HG02840 (cell line): ENCODE results near the gene LPIN2.
A peak's percentile ranks its signal among the peaks of the same experiment; 100 is the strongest.

Source experiments
- ATAC-seq: cut with Tn5 transposase; IDR thresholded peaks from one replicate; pipeline ENCODE4 v1.9.1; 2021; ENCODE audit warnings: mild to moderate bottlenecking, moderate library complexity, moderate number of reproducible peaks; ENCODE audit not compliant: unreplicated experiment, low FRiP score

LPIN2 gene

DNA sequence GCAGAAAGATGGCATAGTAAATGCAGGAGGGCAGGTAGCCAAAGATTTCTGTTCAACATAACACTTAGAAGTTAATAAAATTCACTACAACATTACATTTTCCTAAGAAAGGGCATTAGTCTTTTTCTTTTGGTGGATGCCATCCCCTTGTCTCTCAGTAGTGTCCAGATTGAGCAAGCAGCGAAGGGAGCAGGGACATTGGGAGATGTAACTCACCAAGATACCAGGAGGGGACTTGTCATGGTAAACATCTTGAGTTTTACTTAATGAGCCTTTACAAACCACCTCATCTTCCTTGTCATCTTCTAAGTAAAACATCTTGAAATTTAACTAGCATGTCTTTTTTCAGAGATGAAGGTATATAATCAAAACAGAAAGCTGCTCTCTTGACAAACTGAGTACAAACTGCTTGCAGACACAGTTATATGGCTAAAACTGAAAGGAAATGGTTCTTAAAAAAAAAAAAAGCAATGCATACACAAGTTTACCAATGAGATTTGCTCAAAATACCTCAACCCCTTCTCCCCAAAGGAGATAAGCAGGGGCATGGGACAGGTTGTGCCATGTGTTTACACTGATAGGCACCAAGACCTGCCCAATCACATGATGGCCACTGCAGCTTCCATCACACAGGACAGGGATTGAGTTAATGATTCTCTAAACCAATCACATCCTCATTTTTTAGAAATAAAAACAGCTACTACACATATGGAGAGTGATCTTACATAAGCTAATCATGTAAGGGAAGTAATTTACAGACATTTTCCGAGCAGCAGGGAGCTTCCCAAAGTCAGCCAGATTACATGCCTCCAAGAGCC, 30.3 kb downstream of the LPIN2 start:
- ATAC-seq, result no peak

DNA sequence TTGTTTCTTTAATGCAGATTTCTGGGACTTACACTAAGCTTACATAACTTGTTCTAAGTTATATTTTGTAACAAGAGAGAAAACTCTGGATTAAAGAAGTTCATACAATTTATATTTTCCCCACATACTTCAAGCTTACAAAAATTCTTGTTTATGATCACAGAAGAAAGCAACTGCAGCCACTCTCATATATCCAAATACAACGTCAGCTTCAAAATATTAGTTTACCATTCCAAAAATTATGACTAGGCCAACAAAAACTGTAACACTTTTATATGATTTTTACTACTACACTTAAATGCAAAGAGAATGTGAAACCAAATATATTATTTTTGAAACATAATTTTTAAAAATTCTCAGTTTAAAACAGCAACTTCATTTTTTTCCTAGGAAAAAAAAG, 30.9 kb downstream of the LPIN2 start:
- no peak for ATAC-seq

DNA sequence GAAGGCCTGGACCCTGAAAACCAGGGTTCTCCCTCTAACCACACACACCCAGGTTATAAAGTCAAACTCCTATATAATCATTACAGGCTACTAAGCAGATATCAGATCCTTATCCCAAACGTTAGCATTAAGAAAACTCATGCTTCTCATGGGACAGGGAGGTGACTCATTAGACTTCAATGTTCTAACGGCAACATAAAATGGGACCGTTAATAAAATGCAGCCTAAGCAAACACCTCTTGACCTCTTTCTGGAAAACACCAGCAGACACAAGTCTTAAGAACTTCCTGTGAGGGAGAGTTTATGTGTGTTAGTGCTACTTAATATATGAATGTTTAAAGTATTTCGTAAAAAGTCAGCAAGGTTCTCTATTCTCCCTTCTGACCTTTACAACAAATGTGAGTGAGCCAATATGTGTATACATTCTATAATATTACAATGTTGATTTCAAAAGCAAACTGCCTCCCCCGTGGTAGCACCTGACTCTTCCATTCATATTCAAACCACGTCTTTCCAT, 31.7 kb downstream of the LPIN2 start:
- ATAC-seq, result no peak

DNA sequence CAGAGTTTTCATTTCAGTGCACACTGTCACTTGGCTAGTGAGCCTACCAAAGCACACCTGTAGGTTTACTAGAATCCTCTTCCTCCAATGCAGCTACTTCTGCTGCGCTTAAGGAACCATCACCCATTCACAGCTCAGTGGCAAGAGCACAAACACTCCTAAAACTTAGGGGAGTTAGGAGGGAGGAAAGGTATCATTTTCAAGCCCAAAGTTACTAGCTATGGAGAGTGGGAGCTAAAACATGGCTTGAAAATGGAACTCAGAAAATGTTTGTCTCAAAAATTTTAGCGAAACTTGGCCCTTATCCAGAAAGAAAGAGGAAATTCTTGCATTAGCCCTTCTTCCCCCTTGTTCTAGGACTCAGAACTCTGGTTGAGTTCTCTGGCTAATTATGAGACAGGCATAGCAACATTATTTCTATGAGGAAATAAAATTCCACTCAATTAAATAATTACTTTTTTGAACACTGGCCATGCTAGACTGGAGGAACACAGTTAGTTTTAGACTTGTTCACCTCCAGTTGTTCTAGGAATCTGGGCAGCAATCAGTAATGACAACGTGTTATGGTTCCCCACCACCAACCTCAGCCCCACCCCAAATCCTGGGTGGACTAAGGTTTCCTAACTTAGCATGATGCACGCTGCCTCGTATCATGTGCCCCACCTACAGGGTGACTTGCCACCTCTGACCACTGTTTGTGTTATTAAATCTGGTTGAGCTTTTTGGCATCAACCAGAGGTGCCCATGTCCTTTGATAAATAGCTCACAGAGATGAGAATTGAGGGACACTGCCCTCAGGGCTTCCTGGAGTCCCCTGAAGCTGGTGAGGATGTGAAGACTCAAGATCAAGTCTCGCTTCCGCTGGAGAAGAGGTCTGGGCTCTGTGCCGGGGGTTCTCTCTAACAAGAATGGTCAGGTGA, 32.8 kb downstream of the LPIN2 start:
- ATAC-seq, result no peak

DNA sequence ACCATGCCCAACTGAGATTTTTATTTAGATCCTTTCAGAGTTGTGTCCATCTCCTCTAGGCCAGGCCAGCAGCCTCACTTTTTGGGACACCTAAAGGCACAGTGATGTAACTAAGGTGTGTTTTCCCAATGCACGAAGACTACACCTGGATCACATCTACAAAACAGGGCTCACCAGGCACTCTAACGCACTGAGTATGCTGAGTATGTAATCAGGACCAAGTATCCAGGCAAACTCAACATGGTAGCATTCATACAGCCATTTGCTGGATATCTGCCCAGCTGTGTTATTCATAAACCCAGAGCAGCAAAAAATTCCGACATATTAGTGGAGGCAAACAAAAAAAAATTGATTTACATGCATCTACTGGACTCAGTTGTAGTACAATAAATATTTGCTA, 33.8 kb downstream of the LPIN2 start:
- no peak for ATAC-seq

DNA sequence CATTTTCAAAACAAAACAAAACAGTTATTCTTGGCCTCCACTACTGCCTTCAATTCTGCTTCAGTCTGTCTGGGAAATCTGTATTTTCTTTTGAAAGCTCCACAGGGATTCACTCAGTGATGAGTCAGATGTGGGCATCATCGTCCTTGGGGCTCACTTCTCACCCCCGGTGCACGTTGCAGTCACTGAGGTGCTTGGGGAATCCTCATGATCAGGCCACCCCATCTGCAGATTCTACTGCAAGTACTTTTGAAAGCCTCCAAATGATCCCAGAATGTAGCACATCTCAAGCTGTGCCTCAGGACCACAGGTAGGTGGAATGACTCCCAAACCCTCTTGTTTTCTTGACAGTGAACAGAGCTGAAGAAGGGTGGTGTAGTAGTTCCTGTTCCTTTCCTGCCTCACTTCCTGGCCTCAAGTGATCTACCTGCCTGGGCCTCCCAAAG, 34.3 kb downstream of the LPIN2 start:
- ATAC-seq, result no peak

DNA sequence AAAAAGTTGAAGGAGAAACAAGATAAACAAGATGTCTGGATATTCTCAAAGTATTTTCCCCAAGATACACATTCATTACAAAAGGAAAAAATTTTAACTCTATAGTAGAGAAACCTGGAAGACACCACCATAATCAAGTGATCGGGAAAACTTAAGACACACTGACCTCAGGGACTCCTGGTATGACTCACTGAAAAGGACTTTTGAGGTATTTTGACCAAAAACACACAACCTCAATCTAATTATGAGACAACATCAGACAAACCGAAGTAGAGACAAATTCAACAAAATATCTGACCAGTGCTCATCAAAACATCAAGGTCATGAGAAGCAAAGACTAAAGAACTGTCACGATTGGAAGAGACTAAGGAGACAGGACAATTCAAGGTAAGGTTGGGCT, 34.7 kb downstream of the LPIN2 start:
- no peak for ATAC-seq

DNA sequence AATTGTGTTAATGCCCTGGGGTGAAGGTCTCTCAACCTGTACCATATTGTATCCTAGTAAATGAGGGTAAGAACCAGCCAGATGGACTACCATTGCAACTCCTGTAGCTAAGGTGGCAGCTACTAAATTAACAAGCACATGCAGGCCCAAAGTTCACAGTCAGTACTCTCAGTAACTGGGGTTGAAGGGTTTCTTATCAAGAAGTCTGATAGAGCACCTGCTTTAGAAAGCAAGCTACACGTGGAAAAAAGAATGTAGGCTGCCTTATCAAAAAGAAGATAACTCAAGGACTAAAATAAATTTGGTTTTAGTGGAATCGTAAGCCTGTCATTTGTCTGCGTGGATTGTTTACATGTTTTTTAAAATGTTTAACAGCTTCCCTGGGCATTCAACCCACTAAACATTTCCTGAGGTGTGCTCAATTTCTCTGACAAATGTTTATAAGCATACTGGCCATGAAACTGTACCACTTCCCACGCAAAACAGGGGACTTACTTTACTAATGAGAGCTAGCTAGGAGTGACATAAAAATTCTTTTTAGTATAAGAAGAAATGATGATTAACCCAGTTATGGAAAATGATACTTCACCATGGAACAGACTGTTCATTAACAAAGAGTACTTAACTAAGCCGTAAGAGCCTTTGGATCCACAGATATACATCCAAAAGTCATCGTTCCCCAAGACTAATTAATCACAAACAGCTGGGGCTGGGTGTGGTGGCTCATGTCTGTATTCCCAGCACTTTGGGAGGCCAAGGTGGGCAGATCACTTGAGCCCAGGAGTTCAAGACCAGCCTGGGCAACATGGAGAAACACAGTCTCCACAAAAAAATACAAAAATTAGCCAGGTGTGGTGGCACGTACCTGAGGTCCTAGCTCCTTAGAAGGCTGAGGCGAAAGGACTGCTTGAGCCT, 36.5 kb downstream of the LPIN2 start:
- no peak for ATAC-seq

DNA sequence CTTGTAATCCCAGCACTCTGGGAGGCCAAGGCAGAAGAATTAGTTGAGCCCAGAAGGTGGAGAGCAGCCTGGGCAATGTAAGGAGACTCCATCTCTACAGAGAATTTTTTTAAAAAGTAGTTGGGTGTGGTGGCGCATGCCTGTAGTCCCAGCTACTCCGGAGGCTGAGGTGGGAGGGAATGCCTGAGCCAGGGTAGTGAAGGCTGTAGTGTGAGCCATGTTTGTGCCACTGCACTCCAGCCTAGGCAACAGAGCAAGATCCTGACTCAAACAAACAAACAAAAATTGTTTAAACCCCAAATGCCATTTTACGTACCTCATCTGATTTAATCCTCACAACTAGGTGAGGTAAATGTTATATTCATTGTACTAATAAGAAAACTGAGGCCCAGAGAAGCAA, 38.2 kb downstream of the LPIN2 start:
- ATAC-seq, result no peak

DNA sequence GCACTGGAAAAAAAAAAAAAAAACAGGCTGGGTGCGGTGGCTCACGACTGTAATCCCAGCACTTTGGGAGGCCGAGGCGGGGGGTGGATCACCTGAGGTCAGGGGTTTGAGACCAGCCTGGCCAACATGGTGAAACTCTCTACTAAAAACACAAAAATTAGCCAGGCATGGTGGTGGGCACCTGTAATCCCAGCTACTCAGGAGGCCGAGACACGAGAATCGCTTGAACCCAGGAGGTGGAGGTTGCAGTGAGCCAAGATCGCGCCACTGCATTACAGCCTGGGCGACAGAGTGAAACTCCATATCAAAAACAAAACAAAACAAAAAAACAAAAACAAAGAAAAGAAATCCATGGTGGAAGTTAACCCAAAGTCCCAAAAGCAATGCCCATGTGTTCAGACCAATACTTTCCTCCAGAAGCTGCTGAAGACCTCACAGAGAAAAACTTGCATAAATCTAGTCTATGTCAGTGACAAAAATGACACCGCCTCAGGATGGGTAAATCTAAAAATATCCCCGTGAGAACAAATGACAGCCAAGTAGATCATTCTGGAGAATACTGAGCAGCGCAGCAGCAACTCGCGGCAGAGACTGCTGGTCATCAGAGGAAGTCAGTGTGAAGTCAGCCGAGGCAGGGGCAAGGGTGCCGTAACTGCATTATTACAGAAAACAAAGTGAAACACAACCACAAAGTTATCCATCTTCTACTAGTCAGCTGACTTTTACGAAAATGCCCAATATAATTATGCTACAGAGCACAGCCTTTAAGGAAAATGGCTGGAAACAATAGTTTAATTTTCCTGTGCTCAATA, 41.0 kb downstream of the LPIN2 start:
- peak; percentile 61 for ATAC-seq

DNA sequence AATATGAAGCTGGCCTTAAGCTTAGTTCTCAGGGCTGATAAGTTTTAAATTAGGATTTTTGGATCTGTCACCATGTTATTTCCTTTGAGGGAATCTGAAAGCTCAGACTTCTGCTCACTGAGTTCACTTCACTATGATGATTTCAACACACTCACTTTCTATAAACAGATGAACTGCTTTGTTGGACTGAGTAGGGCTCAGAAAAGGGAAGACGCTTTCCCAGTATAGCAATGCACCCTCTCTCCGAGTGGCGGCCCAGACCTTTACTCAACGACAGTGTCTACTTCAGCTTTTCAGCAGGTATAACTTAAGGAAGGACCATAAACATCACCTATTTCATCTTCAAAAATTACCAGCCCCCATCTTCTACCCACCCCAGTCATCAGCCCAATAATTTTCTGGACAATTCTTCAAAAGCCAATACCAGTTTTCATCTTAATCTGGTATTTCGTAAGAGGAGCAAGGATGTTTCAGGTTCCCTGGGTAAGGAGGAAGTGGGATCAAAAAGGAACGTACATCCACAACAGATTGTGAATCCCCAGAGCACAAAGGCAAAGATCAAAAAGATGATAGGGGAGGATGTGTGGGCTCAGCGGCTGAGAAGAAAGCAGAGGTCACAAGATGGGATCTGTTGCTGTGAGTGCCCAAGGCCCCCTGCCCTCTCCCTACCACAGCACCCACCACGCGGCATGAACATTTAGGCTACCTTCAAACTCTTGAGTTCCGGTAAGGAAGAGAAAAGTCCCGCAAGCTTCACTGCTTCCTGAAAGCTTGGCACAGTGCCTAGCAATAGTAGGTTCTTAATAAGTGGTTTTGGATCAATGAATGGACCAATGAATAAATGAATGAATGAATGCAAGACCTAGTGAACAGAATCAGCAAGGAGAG, 41.9 kb downstream of the LPIN2 start:
- ATAC-seq, result no peak

DNA sequence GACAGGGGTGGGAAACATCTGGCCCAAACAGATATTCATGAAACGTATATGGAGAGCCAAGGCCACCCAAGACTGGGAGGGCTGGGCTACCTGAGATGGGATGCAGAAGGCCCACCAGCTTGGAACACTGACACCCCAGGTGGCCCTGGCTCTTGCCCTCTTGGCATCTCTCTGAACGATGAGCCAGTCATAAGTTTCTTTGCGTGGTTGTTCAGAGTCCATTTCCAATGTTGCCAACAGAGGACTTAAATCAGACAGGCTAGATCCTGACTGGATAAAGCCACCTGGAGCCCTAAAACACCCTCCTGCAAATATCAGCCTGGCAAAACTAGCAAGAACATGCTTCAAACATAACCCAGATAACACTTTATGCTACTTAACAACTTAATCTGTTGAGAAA, 42.6 kb downstream of the LPIN2 start:
- ATAC-seq, result no peak

DNA sequence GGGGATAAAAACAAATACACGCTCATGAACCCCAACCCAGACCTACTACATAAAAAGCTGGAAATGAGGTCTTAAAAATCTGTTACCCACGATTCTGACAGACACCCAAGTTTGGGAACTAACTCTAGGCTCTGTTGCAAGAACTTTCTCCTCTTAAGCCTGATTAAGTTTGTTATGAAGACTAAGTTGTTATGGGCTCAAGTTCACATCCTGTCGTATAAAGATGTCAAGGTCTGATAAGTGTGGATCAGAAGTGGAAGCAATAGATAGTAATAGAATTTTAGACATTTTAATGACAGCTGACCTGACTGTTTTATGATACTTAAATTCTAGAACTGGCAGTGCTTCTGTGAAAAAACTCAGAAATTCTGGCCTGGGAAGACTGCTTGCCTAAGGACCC, 43.2 kb downstream of the LPIN2 start:
- no peak for ATAC-seq

DNA sequence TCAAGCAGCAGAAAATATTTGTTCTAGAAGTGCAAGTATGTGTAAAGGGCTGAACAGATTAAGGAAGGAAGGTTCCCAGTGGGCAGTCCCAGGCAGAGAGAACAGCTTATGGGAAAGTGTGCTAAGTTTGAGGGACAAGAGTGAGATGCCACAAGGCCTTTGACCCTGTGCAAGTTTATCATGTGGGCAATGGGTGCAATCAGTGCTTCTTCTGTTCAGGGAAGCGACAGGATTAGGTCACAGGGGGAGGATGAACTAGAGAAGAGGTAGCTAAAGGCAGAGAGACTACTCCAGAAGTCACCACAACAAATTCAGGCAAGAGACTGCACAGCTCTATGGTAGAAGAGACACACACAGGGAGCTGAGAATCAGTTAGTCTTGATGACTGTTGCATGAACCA, 44.3 kb downstream of the LPIN2 start:
- ATAC-seq, result no peak

DNA sequence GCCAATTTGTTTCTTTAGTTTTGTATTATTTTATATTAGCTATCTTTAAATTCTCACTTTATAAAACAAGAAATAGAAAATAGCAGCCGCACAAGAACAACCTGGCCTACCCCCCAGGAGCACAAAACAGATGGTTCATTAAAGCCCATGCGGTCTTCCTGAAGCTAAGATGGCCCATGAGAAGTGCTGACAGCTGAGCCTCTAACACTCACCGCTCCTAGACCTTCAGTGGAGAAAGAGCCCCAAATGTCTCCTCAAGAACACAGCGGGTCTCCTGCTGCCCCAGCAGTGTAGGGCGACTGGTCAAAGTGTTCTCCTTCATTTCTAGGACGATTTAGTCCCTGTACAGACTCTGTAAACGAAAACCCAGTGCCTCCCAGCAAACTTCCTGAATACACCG, 45.1 kb downstream of the LPIN2 start:
- ATAC-seq, result no peak

DNA sequence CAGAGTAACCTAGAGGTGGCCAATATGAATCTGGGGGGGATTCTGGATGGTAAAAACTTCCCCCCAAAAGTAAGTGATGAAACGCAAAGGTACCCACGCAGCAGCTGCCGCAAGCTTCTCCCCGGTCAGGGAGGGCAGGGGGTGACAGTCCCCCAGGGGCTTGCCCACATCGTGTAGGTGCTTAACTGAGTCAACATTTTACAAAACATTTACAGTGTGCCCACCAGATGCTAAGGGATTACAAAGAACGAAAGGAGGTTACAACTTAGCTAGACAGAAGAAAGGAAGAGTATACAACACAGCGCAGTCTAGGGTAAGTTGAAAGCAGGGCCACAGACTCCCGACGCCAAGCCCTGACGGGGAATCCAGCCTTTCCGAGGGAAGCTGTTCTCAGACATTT, 45.6 kb downstream of the LPIN2 start:
- no peak for ATAC-seq

DNA sequence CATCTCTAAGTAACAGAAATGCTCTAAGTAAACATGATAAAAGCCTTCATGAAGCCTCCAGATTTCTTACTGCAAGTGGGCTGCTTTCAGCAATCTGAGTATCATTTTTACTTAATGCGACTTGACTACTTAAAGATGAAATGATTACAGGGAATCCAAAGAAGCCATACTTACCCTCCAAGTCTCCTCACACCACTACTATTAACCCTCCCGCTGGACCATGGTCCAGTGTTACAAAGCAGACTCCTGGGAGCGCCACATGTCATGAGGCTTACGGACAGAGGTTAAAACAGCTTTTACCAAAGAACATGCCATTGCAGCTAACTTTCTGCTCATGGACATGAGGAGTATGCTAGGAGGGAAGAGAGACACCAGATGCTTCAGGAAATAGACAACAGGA, 46.4 kb downstream of the LPIN2 start:
- no peak for ATAC-seq

DNA sequence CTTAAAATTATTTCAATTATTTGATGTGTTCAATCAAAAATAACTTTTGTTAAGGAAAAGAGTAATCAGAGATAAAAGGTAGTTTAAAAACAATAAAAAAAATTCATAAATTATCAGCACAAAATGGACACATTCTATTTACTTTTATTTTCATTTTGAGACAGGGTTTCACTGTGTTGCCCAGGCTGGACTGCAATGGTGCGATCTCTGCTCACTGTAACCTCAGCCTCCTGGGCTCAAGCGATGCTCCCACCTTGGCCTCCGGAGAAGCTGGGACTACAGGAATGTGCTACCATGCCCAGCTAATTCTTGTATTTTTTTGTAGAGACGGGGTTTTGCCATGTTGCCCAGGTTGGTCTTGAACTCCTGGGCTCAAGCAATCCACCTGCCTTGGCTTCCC, 47.1 kb downstream of the LPIN2 start:
- no peak for ATAC-seq
